Activated T-cell treated with anti-CD3 and anti-CD28 coated beads for 24 hours (primary cell): ENCODE data around the gene SVOP.
A peak's percentile ranks its signal among the peaks of the same experiment; 100 is the strongest.
"Not testable (repeated sequence)": the region's sequence is repeated elsewhere in the genome, so short reads cannot be mapped to it uniquely, and the experiment has no call there.

Source experiments
- DNase-seq: peaks from one replicate; pipeline ENCODE4 v3.0.0-alpha.2; 2020; ENCODE audit warnings: low read depth

Gene SVOP

GRCh38 chr12:109020796-109021380 is at the start of gene SVOP:
SVOP (minus strand) TSS chr12:109021068; CDS start chr12:109020868, 200 bp downstream.
- DNase-seq = peak; percentile 10

GRCh38 chr12:109069307-109070271 is 48.7 kb upstream of the SVOP start:
- no peak for DNase-seq

- no peak for DNase-seq
Observed at GRCh38 chr12:109065853-109066193, 45.0 kb upstream of the SVOP start.

GRCh38 chr12:109065154-109065852 is 44.4 kb upstream of the SVOP start:
- DNase-seq = no peak

GRCh38 chr12:109064143-109064542 is 43.3 kb upstream of the SVOP start:
- DNase-seq = no peak

- no peak for DNase-seq
Observed at GRCh38 chr12:109058773-109059172, 37.9 kb upstream of the SVOP start.

GRCh38 chr12:109057376-109057775 is 36.5 kb upstream of the SVOP start:
- no peak for DNase-seq

GRCh38 chr12:109056891-109057290 is 36.0 kb upstream of the SVOP start:
- DNase-seq = no peak

- DNase-seq = no peak
Observed at GRCh38 chr12:109054520-109054919, 33.7 kb upstream of the SVOP start.

GRCh38 chr12:109054124-109054513 is 33.3 kb upstream of the SVOP start:
- not testable (repeated sequence) for DNase-seq

GRCh38 chr12:109053382-109054123 is 32.7 kb upstream of the SVOP start:
- DNase-seq = peak; percentile 20

GRCh38 chr12:109052414-109053323 is 31.8 kb upstream of the SVOP start, which contains the start of gene USP30:
USP30 (plus strand) TSS chr12:109052576; CDS start chr12:109052679, 103 bp downstream.
- peak; percentile 77 for DNase-seq

GRCh38 chr12:109052097-109052413 is 31.2 kb upstream of the SVOP start:
- no peak for DNase-seq

- not testable (repeated sequence) for DNase-seq
Observed at GRCh38 chr12:109049794-109050193, 28.9 kb upstream of the SVOP start.

GRCh38 chr12:109048706-109049105 is 27.8 kb upstream of the SVOP start:
- DNase-seq = not testable (repeated sequence)

- DNase-seq = no peak
Observed at GRCh38 chr12:109047081-109047805, 26.4 kb upstream of the SVOP start.

- no peak for DNase-seq
Observed at GRCh38 chr12:109044241-109044640, 23.4 kb upstream of the SVOP start.

- DNase-seq = no peak
Observed at GRCh38 chr12:109036975-109037374, 16.1 kb upstream of the SVOP start.

- no peak for DNase-seq
Observed at GRCh38 chr12:109033239-109034196, 12.7 kb upstream of the SVOP start.
